Measurements from ENCODE around the gene TSFM.
A peak's percentile ranks its signal among the peaks of the same experiment; 100 is the strongest.

The TSFM gene

GRCh38 chr12:57782608-57783465, at the start of gene TSFM:
Gene TSFM (plus strand): TSS chr12:57782787. CDS start chr12:57782802, 15 bp downstream.
- peak within 1 kb of the TSS; percentile 23 for H3K27ac ChIP-seq
- DNase-seq (ENCODE audit: low read depth, low spot score): peak; percentile 67

GRCh38 chr12:57733928-57734327, 48.7 kb upstream of the TSFM start:
- no peak for DNase-seq (ENCODE audit: low read depth, low spot score)
- H3K27ac ChIP-seq: no peak overlapping the region

GRCh38 chr12:57734591-57734990, 48.0 kb upstream of the TSFM start:
- no peak for DNase-seq (ENCODE audit: low read depth, low spot score)
- no peak overlapping the region for H3K27ac ChIP-seq

GRCh38 chr12:57735198-57735855, 47.3 kb upstream of the TSFM start:
- H3K27ac ChIP-seq: no peak overlapping the region
- DNase-seq (ENCODE audit: low read depth, low spot score): no peak

- H3K27ac ChIP-seq: no peak overlapping the region
These were observed 46.4 kb upstream of the TSFM start for GRCh38 chr12:57735952-57736740.

GRCh38 chr12:57736741-57737466, 45.7 kb upstream of the TSFM start:
- no peak for DNase-seq (ENCODE audit: low read depth, low spot score)
- H3K27ac ChIP-seq: no peak overlapping the region

More at GRCh38 chr12:57735952-57736740, 46.4 kb upstream of the TSFM start:
- DNase-seq (ENCODE audit: low read depth, low spot score): no peak

- no peak for DNase-seq (ENCODE audit: low read depth, low spot score)
- H3K27ac ChIP-seq: no peak overlapping the region
These were observed 44.8 kb upstream of the TSFM start for GRCh38 chr12:57737467-57738460.

- no peak within 1 kb of the TSS for H3K27ac ChIP-seq
These were observed 43.8 kb upstream of the TSFM start, which contains the start of gene AGAP2 for GRCh38 chr12:57738661-57739237. Gene AGAP2 (minus strand): TSS chr12:57738742. CDS start chr12:57738246, 496 bp downstream.

GRCh38 chr12:57739387-57739786, 43.2 kb upstream of the TSFM start:
- H3K27ac ChIP-seq: no peak overlapping the region
- DNase-seq (ENCODE audit: low read depth, low spot score): no peak

More at GRCh38 chr12:57738661-57739237, 43.8 kb upstream of the TSFM start, which contains the start of gene AGAP2:
- DNase-seq (ENCODE audit: low read depth, low spot score): no peak

- no peak overlapping the region for H3K27ac ChIP-seq
- DNase-seq (ENCODE audit: low read depth, low spot score): no peak
These were observed 42.6 kb upstream of the TSFM start for GRCh38 chr12:57739914-57740538.

GRCh38 chr12:57740656-57741412, 41.8 kb upstream of the TSFM start:
- DNase-seq (ENCODE audit: low read depth, low spot score): no peak

GRCh38 chr12:57741413-57741789, 41.2 kb upstream of the TSFM start:
- DNase-seq (ENCODE audit: low read depth, low spot score): no peak
- no peak overlapping the region for H3K27ac ChIP-seq

More at GRCh38 chr12:57740656-57741412, 41.8 kb upstream of the TSFM start:
- no peak overlapping the region for H3K27ac ChIP-seq

- no peak for DNase-seq (ENCODE audit: low read depth, low spot score)
- H3K27ac ChIP-seq: no peak overlapping the region
These were observed 40.5 kb upstream of the TSFM start for GRCh38 chr12:57741844-57742738.

GRCh38 chr12:57743769-57744168, 38.8 kb upstream of the TSFM start:
- no peak overlapping the region for H3K27ac ChIP-seq
- no peak for DNase-seq (ENCODE audit: low read depth, low spot score)

- H3K27ac ChIP-seq: peak overlapping the region; percentile 91
- DNase-seq (ENCODE audit: low read depth, low spot score): no peak
These were observed 38.3 kb upstream of the TSFM start for GRCh38 chr12:57744194-57744776.

All from epithelial cell of prostate (primary cell).